ENCODE data around the gene PPP1R9A.

PPP1R9A gene

DNA sequence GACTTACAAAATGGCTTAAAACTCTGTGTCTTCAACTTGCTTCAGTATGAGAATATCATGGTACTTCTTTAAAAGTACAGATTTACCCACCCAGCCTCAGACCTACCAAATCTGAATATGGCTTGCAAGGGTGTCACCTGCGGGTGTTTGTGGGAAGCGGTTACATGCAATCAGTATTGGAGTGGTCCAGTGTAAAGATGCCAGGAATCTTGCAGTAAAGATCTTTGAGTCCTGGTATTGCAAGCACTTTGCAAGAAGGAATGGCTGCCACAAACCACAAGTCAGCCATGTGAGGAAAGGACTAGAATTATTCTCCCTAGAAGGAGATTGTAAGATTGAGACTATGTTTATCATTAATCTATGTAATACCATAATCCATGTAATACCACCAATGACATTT lies 301.9 kb downstream of the PPP1R9A start:
- ATAC-seq: no peak

DNA sequence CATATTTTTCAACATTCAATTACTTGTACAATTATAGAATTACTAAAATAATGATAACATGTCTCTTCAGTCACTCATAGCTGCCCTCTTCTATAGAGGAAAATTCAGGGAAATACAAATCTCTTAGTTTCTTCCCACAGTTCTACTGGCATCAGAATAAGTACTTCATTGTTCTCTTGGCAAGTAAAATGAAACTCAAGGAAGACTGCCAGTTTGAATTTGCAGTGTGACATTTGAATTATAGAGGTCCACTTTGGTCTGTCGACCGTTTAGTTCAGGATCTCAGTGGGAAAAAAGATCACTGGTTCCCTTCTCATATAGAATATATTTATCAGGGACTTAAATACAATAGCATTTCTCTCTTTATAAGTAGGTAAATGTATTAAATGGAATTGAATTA lies 302.4 kb downstream of the PPP1R9A start:
- ATAC-seq: no peak

DNA sequence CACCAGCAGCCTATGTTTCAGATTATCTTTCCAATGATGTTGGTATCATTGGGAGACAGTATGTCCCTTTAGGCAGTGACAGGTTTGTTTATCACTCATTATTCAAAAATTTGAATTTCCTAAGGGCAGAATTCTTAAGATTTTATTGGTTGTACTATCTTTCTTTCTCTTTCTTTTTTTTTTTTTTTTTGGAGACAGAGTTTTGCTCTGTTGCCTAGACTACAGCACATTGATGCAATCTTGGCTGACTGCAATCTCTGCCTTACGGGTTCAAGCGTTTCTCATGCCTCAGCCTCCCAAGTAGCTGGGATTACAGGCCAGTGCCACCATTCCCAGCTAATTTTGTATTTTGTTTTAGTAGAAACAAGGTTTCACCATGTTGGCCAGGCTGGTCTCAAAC lies 305.8 kb downstream of the PPP1R9A start:
- no peak for ATAC-seq

DNA sequence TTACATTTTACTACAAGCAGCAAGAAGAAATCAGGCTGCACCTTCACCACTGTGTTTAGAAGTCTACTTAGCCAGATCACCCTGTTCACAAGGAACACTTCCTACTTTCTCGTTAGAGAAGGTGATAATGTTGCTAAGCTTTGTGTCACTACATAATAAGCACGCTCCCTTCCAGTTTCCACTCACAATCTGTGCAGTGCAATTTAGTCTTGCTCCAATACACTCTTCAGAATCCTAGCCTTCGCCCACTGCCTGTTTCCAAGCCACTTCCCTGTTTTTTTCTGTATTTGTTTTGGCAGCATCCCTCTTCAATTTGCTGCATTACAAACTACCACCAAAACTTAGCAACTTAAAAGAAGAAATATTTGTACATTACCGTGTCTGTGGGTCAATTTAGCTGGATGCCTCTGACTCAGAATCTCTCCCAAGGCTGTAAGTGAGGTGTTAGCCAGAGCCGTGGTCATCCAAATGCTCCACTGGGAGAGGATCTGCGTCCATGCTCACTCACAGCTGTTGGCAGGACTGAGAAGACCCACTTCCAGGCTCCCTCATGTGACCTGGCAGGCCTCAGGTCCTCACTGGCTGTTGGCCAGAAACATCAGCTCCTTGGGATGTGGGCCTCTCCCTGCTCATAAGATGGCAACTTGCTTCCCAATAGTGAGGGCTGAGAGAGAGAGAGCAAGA lies 306.6 kb downstream of the PPP1R9A start:
- no peak for ATAC-seq

DNA sequence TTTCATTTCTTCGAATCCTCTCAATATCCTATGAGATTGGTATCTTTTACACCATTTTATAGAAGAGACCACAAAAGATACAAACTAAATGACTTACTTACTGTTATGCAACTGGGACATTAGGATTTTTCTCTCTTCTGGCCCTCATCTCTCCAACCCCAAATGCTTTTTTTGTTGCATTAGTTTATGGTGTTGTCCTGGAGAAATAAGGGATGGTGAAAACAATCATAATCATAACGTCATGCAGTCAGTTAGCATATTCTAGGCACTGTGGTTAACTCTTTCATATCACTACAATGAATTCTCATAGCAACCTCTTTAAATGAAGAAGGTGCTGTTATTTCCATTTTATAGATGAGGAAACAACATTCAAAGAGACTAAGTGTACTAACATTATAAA lies 312.3 kb downstream of the PPP1R9A start:
- no peak for ATAC-seq

DNA sequence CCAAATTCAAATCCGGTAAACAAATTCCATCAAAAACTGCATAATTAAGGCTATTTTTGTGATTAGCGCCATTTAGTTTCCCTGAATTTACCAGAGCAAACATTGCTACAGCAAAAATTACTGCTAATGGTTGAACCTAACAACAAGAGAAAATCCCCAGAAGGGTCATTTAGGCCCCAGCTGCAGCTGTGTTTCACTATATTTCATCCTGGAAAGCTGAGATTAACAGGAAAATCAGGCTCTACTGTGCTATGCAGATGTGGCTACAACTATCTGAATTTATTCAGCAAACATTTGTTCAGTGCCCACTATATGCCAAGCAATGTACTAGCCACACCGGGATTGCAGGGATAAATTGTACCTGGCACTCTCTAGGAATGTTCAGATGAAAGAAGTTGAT lies 312.9 kb downstream of the PPP1R9A start:
- no peak for ATAC-seq

DNA sequence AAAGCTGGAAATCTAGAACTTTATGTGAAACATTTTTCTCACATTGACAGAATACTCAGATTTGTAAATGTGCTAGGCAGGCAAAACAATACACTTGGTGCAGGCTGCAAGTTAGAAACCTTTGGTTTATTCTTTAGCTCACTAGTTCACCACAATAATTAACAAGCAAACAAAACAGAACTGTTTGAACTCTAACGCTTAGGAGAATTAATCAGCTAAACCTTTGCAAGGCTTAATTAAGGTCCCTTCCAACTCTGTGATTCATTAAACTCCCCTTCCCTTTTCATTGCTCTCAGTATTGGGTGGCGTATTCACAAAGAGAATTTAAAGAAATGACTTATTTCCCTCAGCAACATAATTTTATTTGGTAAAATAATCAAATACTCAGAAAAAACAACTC lies 317.9 kb downstream of the PPP1R9A start:
- no peak for ATAC-seq

DNA sequence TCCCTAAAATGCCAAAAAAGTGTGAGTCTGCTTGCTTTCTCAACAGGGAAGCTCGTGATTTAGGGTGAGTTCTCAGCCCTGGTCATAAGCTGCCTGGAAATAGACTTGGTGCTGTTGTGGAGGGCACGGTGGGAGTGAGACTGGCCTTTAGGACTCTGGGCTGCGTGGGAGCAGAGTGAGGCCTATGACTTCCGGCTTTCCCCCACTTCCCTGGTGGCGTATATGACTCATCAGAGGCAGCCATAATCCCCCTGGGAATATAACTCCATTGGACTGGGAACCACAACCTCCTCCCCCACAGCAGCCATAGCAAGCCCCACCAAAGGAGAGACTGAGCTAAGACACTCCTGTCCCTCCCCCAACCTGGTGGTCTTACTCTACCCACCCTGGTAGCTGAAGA lies 321.9 kb downstream of the PPP1R9A start:
- ATAC-seq: no peak

DNA sequence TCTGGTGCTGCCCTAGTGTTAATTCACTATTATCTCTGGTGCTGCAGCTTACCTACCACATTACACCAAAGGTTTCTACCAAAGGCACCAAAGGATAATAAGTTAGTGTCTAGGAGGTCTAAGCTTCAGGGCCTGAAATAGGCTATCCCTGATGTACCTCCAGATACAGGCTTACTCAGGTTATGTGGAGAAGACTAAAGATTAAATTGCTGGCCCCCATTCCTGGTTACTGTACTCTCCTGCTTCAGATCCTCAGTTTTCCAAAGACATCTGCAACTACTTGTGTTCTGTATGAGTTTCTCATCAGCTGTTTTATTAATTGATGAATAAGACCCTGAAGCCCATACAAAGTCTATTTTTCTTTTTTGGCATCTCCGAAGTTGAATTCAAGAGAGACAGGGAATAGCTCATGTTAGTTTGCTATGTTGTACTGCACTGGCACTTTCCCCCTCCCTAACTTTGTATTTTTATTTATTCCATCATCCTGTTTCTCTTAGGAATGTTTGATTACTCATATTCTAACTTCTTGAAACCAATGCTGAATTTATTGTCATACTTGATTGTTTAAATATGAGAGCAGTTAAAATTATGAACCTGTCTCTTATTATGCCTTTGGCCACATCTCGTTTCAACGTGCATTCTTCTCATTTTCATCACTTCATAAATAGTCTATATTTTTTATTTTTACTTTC lies 331.0 kb downstream of the PPP1R9A start:
- ATAC-seq: no peak

DNA sequence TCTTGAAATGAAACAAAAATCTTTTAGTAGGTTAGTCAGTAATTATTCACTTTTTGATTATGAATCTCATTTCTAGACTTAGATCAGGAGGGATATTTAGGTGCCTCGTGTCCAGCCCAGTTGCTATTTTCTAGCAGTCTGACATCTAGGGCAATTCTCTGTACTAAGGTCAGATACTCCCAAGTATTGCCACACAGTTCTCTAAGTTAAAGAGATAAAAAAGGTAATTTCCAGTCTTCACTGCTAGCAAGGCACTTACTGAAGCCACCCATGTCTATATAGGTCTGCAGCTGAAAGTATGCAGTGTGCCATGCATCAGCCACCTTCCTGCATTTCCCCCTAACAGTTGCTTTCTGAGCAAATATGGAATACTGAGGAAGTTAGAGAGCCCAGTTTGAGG lies 333.5 kb downstream of the PPP1R9A start:
- ATAC-seq: no peak

DNA sequence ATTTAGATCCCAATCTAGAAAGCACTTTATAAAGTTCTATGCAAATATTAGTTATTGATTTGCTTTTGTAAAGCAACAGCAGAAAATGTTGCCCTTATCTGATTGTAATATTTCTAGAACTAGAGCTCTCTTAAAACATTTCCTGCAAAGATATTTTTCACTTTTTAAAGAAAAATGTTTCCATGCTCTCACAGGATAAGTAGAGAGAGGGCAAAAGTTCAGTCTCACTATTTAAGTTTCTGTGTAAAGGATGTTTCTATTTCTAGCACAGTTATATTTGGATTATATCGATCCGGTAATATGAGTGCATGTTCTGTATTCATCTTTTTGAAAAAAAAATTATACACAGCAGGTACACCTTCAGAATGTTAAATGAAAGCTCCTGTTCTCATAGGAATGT lies 334.9 kb downstream of the PPP1R9A start:
- ATAC-seq: no peak

DNA sequence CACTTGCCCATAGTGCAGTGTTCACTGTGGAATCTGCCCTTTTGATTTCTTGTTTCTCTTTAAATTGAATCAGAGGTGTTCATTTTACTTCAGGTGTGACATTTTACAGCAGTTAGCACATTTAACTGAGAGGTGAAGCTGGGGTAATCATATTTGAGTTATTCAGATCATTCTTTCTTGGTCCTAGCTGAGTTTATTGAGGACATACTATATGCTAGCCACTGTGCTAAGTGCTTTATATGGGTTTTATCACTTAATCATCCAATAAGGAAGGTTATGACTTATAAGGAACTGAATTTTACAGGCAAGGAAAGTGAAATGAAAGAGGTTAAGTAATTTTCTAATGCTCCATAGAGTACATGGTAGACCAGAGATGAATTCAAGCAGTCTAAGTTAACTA lies 337.2 kb downstream of the PPP1R9A start:
- ATAC-seq: no peak

DNA sequence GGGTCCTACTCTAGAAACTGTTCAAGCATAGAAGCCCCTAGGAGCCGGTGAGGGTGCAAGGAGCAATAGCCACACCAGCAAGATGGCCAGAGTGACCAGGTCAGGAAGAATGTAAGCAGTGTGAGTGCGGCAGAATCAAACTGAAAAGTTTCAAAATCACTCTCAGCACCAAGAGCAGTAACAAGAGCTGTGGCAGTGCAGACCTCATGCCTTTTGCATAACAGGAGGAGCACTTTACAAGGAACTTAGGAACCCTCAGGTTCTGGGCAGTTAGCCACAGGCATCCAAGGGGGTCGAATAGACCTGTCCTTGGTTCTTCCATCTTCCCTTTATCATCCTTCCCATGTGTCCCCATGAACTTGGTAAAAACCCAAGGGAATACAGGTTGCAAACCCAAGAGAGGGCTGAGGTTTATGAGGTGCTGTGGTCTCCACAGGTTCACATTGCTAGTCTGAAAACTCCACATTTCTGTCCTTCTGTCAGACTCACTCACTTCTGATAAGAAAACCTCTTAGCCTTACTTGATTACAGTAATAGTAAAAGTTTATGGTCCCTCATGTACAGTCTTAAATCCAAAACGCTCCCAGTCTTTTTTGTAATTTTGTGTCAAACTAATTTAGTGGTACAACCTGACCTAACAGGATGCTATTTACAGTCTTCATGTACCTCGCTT lies 338.6 kb downstream of the PPP1R9A start:
- no peak for ATAC-seq

DNA sequence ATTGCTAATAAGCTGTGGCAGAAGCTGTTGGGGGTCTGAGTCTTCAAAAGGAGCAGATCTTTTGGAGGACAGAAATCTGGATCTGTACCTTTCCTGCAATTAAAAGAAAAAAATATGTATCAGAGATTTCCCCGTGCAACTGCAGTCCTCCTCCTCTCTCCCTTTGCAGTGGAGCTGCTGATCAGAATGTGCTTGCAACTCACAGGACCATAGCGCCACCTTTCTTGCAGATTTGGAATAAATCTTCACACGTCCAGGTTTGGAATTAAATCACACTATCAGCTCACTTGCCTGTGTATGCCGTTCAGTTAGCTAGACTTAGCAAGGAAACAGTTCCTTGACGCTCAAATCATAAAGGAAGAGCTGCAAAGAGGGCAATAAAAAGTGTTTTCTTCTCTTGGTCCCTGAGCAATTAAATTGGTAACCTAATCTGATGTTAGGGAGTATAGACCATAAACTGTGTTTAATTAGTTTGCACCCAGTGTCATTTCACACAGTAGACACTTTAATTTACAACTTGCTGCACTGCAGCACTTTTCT lies 339.5 kb downstream of the PPP1R9A start:
- ATAC-seq: no peak

DNA sequence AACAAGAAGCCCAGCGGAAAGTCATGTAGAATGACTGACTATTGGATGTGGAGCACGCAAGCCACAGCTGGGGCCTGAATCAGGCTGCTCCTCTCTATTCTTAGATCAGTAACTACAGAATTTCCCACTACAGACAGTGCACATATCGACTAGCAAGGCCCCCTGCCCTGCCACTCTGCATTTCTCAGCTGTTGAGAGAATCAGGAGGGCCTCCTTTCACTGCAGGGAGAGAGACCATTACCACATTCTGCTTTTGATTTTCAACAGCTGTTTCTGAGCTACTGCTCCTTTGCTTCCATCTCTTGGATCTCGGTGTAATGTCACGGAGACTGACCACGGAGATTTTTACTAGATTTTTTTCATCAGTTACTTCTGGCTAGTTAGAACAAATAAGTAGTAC lies 343.2 kb downstream of the PPP1R9A start:
- ATAC-seq: no peak

DNA sequence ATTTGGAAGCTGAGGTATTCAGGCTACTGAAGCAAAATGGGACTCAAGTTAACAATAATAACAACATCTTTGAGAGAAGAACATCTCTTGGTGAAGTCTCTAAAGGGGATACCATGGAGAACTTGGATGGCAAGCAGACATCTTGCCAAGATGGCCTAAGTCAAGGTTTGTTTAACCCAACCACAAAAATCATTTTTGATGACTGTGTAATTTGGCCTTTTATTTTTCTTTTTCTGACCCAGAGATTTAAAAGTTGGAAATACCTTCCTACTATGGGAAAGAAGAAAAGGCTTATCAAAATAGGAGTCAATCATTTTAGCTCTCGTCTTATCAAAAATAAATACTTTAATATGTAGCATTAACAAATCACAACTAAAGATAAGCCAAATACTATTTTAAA lies 344.6 kb downstream of the PPP1R9A start:
- no peak for ATAC-seq

DNA sequence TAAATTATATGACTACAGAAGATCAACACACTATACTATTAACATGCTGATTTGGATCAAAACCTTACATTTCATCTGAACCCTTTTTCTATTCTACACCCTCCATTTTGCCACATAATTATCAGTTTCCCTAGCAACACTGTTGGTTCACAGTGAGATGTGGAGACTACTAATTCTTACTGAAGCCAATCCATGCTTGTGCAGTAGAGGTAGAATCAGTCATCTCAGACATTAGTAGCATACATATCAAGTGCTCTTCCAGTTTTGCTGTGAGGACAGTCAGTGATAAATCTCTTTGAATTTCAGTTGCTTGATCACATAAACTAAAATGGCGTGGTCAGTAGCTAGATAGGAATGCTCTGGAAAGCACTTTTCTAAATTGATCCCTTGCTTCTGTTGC lies 346.6 kb downstream of the PPP1R9A start:
- no peak for ATAC-seq

DNA sequence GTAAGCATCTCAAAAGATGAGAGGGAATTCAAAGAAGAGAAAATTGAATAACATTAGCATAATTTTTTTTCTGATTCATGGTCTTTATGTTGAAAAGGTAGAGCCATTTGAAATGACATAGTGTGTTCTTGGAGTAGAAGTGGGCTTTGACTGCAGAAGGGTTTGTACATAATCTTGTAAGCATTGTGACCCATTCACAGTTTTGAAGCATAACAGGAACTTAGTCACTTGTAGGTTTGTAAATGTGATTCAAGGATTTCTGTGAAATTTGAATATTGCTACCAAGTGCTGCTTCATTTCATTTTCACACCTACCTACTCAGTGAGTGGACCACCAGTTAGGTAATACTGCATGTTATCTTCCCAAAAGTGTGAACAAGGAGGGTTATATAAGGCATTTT lies 348.3 kb downstream of the PPP1R9A start:
- no peak for ATAC-seq

DNA sequence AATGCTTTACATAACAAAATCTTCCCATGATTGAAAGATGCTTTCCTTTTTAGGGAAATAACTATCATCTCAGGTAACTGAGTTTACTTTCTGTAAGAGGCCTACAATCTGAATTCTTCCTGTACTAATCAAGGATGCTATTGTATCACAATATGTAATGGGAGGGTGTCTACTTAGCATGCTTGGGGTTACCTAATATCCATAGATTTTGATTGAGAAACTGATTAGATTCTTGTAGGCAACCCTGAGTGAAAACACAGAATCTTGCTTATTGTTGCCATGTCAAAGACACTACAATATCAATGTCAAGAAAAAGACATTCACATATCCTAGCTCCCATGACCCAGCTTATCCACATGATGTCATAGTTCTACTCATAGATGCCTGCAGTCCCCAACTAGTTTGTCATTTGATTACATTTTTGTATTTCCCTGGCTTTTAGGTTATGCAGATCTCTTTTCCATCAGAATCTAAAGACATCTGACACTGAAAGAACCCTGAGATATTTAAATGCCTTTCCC lies 354.6 kb downstream of the PPP1R9A start:
- no peak for ATAC-seq

DNA sequence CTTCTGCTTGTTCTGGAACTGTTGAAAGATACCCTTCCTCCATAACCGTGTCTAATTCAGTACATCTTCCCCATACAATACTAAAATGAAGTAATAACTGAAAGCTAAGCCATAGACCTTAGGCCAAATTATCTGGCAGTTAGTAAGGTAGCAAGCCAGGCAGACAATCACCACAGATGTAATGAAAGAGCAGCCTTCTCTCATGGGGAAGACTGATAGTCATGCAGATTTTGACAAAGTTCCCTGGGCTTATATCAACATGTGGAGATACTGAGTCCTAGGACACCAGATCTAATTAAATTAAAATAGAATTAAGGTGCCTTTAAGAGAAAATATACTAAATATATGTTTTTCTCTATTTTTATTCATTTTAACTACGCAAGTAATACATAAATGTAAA lies 355.5 kb downstream of the PPP1R9A start:
- ATAC-seq: no peak

DNA sequence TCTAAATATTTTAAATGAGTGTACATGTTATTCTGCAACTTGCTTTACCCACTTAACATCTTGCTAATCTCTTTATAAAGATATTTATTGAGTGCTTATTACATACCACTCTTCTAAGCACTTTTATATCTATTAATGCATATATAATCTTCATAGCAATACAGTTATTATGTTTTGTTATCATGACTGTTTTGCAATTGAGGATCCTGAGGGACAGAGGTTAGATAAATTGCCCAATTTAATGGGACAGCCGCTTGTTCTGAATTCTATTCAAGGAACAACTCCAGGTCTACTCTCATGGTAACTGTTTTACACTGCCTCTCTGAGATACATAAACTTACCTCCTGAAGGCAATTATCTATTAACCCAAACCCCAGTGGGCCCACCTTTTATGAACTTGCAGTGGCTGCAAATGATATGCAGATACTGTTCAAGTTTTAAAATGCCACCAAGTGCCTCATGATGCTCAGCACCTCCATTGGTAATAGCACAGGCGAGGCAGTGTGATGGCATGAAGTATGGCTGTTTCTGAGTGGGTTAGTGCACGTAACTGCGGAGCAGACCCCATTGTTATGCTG lies 356.5 kb downstream of the PPP1R9A start:
- ATAC-seq: no peak

DNA sequence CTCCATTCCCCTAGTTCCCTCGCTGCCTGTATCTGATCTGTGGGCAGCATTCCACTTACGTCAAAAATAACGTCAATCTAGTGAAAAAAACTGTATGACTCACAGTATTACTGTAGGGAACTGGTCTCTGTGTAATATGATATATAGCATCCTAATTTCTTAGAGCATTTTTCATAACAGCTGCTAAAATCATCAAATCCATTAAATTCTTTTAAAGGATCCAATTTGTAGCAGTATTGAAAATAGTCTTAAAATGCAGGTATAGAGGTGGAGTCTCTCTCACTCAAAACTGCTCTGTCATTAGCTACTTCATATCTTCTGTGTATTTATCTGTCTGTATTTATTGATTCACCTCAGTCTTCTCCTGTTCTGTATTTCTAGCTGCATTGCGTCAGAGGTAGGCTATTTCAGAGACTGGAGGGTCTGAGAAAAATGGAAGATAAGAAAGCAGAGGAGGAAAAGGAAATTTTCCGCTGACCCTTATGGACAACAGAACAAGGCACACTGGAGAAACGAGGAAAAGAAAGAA lies 357.0 kb downstream of the PPP1R9A start:
- ATAC-seq: no peak

DNA sequence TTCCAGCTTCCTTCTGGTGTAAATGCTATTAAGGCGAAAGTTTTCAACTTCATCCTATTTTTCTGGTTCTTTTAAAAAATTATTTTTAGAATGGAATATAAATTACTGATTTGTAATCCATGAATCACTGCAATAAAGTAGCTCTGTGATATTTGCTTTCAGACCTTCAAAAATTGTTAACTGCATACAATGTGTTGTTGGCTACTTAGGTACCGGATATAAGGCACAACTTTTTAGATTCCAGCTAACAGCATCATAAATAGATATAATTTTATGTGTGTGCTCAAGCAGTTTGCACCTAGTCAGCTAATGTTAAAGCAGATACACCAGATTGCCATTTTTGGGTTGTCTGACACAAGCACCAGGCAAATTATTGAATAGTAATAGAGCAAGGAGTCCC lies 358.2 kb downstream of the PPP1R9A start:
- no peak for ATAC-seq

Measured in activated CD4-positive, CD25-positive, alpha-beta regulatory T cell treated with anti-CD3 and anti-CD28 coated beads, Interleukin-2, amount 50 U/mL, for 24 hours (primary cell).